Measurements from ENCODE around the gene KIAA1671. TPM values are rescaled to one million over a fixed set of nuclear protein-coding genes. Genes with fewer than 3 reads are reported as not detected.

KIAA1671 gene
- total RNA-seq, 1 donor from 2014 or later = 17.3 TPM

DNA sequence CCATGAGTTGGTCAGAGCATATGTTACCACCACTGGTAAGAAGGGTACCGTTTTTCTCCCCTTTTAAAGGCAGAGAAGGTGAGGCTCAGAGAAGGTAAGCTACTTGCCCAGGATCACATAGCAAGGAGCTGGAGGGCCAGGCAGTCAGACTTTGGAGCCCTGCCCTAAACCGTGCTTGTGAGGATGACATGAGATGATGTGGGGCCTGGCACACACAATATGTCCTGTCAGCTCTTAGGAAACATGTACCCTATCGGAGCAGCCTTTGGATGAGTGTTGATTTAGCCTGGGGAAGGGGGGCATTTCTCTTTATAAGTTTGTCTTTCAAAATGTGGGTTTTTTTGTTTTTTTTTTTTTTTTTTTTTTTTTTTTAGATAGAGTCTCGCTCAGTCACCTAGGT is 146.7 kb downstream of the KIAA1671 start:
- H3K79me2 ChIP-seq (ENCODE audit: low read depth) = no peaks in the 10 kb centered on the region
- Mint-ChIP-seq H3K27ac (no peak overlapping the region), H3K27me3 (ENCODE audit: insufficient read depth, low read depth) (peaks cover 9% of the 10 kb centered on the region), H3K36me3 (peaks cover 2% of the 10 kb centered on the region), H3K9me3 (no peaks in the 10 kb centered on the region), H3K4me3 (no peak overlapping the region), H3K4me1 (peaks cover 41% of the 10 kb centered on the region)
- H3K9me3 ChIP-seq (ENCODE audit: low read depth) = no peaks in the 10 kb centered on the region
- no peak overlapping the region for H3K4me3 ChIP-seq
- TF ChIP-seq EZH2phosphoT487 (IDR thresholded peaks at IDR 0.05) (no peak), EZH2 (IDR thresholded peaks at IDR 0.05) (no peak)
- TF ChIP-seq, protein P1, sequence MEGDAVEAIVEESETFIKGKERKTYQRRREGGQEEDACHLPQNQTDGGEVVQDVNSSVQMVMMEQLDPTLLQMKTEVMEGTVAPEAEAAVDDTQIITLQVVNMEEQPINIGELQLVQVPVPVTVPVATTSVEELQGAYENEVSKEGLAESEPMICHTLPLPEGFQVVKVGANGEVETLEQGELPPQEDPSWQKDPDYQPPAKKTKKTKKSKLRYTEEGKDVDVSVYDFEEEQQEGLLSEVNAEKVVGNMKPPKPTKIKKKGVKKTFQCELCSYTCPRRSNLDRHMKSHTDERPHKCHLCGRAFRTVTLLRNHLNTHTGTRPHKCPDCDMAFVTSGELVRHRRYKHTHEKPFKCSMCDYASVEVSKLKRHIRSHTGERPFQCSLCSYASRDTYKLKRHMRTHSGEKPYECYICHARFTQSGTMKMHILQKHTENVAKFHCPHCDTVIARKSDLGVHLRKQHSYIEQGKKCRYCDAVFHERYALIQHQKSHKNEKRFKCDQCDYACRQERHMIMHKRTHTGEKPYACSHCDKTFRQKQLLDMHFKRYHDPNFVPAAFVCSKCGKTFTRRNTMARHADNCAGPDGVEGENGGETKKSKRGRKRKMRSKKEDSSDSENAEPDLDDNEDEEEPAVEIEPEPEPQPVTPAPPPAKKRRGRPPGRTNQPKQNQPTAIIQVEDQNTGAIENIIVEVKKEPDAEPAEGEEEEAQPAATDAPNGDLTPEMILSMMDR (IDR thresholded peaks at IDR 0.05) = no peak
- H3K4me2 ChIP-seq = peak overlapping the region; percentile 38
- H4K20me1 ChIP-seq (ENCODE audit: low read depth) = peaks cover 28% of the 10 kb centered on the region
- H2AFZ ChIP-seq (replicated peaks) = no peak overlapping the region
- H3K27ac ChIP-seq = no peak overlapping the region
- no peak for DNase-seq (ENCODE audit: low spot score)
- H3K9ac ChIP-seq = no peak overlapping the region
- no peaks in the 10 kb centered on the region for H3K36me3 ChIP-seq
- peaks cover 19% of the 10 kb centered on the region for H3K4me1 ChIP-seq
- peaks cover 15% of the 10 kb centered on the region for H3F3A ChIP-seq (ENCODE audit: low read depth)
- H3K27me3 ChIP-seq = no peaks in the 10 kb centered on the region

DNA sequence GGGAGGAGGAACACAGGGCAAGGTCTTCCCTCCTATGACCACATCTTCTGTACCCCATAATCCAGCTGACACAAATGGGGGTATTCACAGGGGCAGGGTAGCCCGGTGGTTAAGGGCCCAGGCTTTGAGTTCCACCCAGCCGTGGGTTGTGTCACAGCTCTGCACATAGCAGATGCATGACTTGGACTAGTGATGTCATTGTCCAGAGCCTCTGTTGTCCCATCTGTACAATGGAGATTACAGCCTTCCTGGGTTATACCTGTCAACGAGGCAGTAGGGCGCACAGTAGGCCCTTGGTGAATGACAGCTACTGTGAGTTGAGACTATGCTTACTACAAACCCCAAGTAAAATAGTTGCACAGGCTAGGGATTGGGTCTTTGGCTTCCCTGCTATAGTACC is 147.9 kb downstream of the KIAA1671 start:
- H3K27ac Mint-ChIP-seq = no peak overlapping the region

GRCh38 chr22:25100948-25101347 is 148.4 kb downstream of the KIAA1671 start:
- H3K27me3 Mint-ChIP-seq (ENCODE audit: insufficient read depth, low read depth) = peaks cover 9% of the 10 kb centered on the region
- peak; percentile 18 for DNase-seq (ENCODE audit: low spot score)
- Histone ChIP-seq H3F3A (ENCODE audit: low read depth) (peaks cover 15% of the 10 kb centered on the region), H4K20me1 (ENCODE audit: low read depth) (peaks cover 33% of the 10 kb centered on the region), H3K4me1 (peaks cover 19% of the 10 kb centered on the region), H3K27ac (peak overlapping the region; percentile 64), H3K9ac (no peak overlapping the region), H3K36me3 (no peaks in the 10 kb centered on the region), H3K9me3 (ENCODE audit: low read depth) (no peaks in the 10 kb centered on the region), H3K79me2 (ENCODE audit: low read depth) (no peaks in the 10 kb centered on the region), H3K4me3 (no peak overlapping the region), H3K27me3 (no peaks in the 10 kb centered on the region), H2AFZ (replicated peaks) (no peak overlapping the region), H3K4me2 (no peak overlapping the region)
- no peak overlapping the region for H3K27ac Mint-ChIP-seq
- H3K4me1 Mint-ChIP-seq = peaks cover 35% of the 10 kb centered on the region
- no peak for TF ChIP-seq EZH2 (IDR thresholded peaks at IDR 0.05)
- TF ChIP-seq, protein P1 (IDR thresholded peaks at IDR 0.05) = no peak
- no peak for TF ChIP-seq EZH2phosphoT487 (IDR thresholded peaks at IDR 0.05)
- no peak overlapping the region for H3K4me3 Mint-ChIP-seq
- peaks cover 2% of the 10 kb centered on the region for H3K36me3 Mint-ChIP-seq
- no peaks in the 10 kb centered on the region for H3K9me3 Mint-ChIP-seq

More for the DNA sequence above, 147.9 kb downstream of the KIAA1671 start:
- H3K36me3 Mint-ChIP-seq = peaks cover 2% of the 10 kb centered on the region
- H3K4me2 ChIP-seq = no peak overlapping the region
- H3K9ac ChIP-seq = no peak overlapping the region
- H3K36me3 ChIP-seq = no peaks in the 10 kb centered on the region
- H3K4me1 ChIP-seq = peaks cover 19% of the 10 kb centered on the region
- no peak overlapping the region for H3K4me3 ChIP-seq
- H2AFZ ChIP-seq (replicated peaks) = no peak overlapping the region
- H3K4me3 Mint-ChIP-seq = no peak overlapping the region
- no peak for DNase-seq (ENCODE audit: low spot score)
- peaks cover 9% of the 10 kb centered on the region for H3K27me3 Mint-ChIP-seq (ENCODE audit: insufficient read depth, low read depth)
- no peak overlapping the region for H3K27ac ChIP-seq
- no peak for TF ChIP-seq EZH2phosphoT487 (IDR thresholded peaks at IDR 0.05)
- TF ChIP-seq EZH2 (IDR thresholded peaks at IDR 0.05) = no peak
- TF ChIP-seq, protein P1 (IDR thresholded peaks at IDR 0.05) = no peak
- H3K4me1 Mint-ChIP-seq = peaks cover 39% of the 10 kb centered on the region
- no peaks in the 10 kb centered on the region for H3K79me2 ChIP-seq (ENCODE audit: low read depth)
- no peaks in the 10 kb centered on the region for H3K9me3 ChIP-seq (ENCODE audit: low read depth)
- H3K27me3 ChIP-seq = no peaks in the 10 kb centered on the region
- H3F3A ChIP-seq (ENCODE audit: low read depth) = peaks cover 15% of the 10 kb centered on the region
- no peaks in the 10 kb centered on the region for H3K9me3 Mint-ChIP-seq
- peaks cover 28% of the 10 kb centered on the region for H4K20me1 ChIP-seq (ENCODE audit: low read depth)
